HG03558 (cell line): ENCODE results near the gene RAD52.
A peak's percentile ranks its signal among the peaks of the same experiment; 100 is the strongest.

ENCODE experiments used
- ATAC-seq: cut with Tn5 transposase; IDR thresholded peaks from one replicate; pipeline ENCODE4 v1.9.1; 2021; ENCODE audit warnings: moderate number of reproducible peaks; ENCODE audit not compliant: unreplicated experiment; ENCODE audit errors: extremely low read depth

The RAD52 gene

GRCh38 chr12:949453-950191 lies at the start of gene RAD52:
Gene RAD52 (minus strand): TSS chr12:949694. CDS start chr12:933058, 16,636 bp downstream.
- peak; percentile 76 for ATAC-seq

- ATAC-seq: no peak
These were observed 48.8 kb upstream of the RAD52 start for GRCh38 chr12:998020-998874.

DNA sequence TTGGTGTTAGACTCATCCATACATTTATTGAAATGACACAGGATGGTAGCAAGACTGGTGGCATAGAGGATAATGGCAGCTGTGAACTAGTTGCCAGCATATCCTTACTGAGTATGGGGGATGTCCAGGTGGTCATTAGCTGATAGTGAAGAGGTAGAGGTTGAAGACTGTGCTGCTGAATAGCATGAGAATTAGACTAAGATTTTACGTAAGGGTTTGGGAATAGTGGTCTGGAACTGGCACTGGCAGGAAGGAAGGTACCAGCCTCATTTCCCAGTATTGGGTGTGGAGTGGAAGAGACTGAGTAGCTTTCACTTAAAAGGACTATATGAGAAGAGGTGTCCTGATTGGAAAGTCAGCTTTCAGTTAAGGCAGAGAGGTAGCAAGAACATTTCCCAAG lies 48.0 kb upstream of the RAD52 start:
- no peak for ATAC-seq

GRCh38 chr12:996881-997280 lies 47.4 kb upstream of the RAD52 start:
- ATAC-seq: no peak

GRCh38 chr12:992647-993046 lies 43.2 kb upstream of the RAD52 start:
- ATAC-seq: no peak

- no peak for ATAC-seq
These were observed 42.1 kb upstream of the RAD52 start for GRCh38 chr12:991350-992333.

DNA sequence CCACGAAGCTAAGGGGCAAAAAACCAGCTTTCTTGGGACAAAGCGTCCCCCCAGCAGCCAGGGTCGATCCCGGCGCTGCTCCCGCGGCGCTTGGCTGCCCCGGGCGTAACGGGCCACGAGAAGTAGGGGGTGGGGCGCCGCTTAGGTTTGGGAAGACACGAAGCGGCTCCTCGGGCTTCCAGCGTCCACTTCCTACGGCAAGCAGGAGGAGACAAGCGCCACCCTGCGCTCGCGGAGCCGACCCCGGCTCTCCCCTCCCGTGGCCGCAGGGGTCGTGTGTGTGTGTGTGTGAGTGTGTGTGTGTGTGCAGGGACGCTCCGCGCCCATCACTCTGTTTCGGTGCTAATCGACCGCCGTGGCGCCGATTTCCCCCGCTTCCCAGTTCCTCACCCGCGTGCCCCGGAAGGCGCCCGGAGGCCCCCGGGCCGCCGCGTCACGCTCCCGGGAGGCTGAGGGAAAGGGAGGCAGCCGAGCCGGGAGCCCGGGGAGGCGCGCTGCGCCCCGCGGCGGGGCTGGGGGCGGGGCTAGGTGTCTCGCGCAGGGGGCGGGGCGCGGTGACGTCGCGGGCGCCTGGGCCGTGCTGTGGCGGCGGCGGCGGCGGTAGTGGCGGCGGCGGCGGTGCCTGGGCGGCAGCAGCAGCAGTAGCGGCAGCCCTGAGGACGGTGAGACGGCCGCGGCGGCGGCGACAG lies 41.3 kb upstream of the RAD52 start, which contains the start of gene ERC1:
Gene ERC1 (plus strand): TSS at position 563 of the 689 bp plus-strand sequence. CDS start 36,681 bp downstream, outside the sequence.
- ATAC-seq: no peak

- ATAC-seq: no peak
These were observed 40.5 kb upstream of the RAD52 start for GRCh38 chr12:989751-990660.

- ATAC-seq: no peak
These were observed 39.6 kb upstream of the RAD52 start for GRCh38 chr12:989051-989450.

- no peak for ATAC-seq
These were observed 39.2 kb upstream of the RAD52 start for GRCh38 chr12:988646-989045.

- ATAC-seq: no peak
These were observed 32.5 kb upstream of the RAD52 start for GRCh38 chr12:981961-982360.

- ATAC-seq: no peak
These were observed 31.8 kb upstream of the RAD52 start for GRCh38 chr12:981176-981828.

- no peak for ATAC-seq
These were observed 29.9 kb upstream of the RAD52 start for GRCh38 chr12:979349-979748.

- ATAC-seq: no peak
These were observed 27.7 kb upstream of the RAD52 start for GRCh38 chr12:977156-977555.

DNA sequence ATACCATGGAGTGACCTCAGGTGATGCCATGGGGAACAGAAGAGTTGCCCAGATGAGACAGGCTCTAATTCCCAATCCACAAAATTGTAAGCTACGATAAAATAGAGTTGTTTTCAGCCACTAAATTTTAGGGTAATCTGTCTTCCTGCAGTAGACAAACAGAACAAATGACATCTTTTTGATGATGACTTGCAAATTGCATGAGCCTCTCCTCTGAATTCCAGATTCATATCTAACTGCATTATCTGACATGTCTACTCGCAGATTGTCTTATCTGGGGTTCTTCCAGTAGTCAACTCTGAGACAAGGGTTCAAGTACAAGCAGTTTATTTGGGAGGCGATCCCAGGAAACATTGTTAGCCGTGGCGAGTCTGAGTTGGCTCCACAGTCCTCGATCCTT lies 27.1 kb upstream of the RAD52 start:
- no peak for ATAC-seq

DNA sequence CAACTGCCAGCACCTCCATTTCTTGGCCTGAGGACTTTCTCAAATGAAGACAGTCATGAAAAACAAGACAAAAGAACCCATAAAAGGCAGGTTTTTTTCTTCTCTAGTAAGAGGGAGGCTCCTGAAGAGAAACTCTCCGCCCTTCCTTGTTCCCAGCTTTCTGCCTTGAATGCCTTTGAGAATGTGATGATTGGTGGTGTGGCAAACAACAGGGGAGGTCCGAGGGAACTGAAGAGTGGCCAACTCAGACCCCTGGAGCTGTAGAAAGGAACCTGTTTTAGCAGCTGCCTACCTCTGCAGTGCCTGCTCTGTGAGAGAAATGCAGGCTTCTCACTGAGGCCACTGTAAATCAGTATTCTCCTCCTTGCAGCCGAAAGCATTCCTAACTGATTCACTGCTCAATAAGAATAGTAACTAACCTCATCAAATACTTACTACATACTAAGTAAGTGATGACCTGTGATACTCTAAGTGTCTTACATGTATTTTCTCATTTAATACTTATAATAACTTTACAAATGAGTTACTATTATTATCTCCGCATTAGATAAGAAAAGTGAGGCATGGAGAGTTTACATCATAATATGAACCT lies 24.9 kb upstream of the RAD52 start:
- ATAC-seq: no peak

DNA sequence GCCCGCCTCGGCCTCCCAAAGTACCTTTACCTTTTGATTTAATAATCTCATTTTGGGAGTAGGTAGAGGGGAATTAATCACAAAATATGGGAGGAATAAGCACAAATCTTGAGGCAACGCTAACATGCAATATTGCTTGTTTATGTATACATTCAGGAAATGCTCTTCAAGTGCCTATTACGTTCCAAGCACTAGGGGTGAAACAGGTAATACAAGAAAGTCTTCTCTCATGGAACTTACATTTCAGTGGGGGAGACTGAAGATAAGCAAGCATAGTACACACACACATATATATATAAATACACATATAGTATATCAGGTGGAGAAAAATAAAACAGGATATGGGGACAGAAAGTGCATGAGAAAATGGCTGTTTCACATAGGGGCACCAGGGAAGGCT lies 22.5 kb upstream of the RAD52 start:
- no peak for ATAC-seq

DNA sequence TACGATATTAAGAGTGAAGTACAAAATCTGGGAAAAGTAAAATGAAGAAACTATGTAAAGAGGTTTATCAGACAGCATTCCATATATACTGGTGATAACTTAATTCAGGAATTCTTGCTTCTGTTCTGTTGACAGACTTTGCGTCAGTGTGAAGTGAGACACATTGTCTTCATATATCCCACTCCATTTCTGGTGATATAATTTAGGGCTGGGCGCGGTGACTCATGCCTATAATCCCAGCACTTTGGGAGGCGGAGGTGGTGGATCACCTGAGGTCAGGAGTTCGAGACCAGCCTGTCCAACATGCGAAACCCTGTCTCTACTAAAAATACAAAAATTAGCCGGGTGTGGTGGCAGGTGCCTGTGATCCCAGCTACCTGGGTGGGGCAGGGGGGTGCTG lies 20.3 kb upstream of the RAD52 start:
- no peak for ATAC-seq
